Measurements from ENCODE around the gene HEXIM2. TPM values are rescaled to one million over a fixed set of nuclear protein-coding genes. Genes with fewer than 3 reads are reported as not detected.

HEXIM2 gene
- total RNA-seq, 1 experiment from 2014 or later, result 13.5 TPM

DNA sequence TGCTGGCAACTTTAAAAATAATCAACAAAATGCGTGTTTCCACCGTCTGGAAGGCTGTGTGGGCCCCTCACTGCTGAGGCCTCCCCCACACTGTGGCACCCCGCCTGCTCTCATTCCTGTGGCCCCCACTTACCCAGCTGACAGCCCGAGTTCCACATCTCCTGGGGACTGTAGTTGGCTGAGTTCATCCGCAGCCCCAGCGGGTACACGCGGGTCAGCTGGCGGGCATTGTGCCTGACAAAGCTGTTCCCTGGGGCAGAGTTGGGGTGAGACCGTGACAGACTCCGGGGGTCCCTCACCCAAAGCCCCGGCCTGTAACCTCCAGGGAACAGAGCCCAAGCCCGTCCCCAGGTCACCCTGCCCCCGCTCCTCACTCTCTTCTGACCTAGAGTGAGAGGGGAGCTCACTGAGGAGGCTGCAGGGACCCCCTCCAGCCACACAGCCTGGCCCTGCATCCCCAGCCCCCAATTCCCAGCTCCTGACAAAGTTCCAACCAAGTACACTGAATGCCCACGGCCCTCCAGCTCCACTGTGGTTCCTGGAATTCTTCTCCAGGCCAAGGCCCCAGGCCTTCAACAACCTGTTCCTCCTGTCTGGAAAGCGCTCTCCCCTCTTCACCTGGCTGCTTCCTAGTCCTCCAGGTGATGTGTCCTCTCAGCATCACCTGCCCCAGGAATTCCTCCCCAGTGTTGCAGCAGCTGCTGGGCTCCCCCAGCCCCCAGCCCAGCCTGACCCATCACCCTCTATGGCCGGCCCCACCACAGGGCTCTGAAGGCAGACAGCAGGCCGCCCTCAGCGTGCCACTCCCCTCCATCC lies 47.4 kb upstream of the HEXIM2 start:
- Histone ChIP-seq H3K4me2 (ENCODE audit: low read length) (no peak overlapping the region), H3K9ac (ENCODE audit: low read length) (no peak overlapping the region), H3K4me3 (replicated peaks in 1 of 2; ENCODE audit: low read depth in 1 of 2, low read length in 2 of 2) (no peak overlapping the region), H3K79me2 (ENCODE audit: insufficient read depth, low read length) (no peaks in the 10 kb centered on the region), H3K9me2 (ENCODE audit: insufficient read depth) (no peaks in the 10 kb centered on the region), H3K36me3 (ENCODE audit: control insufficient read depth in 1 of 2, insufficient read depth in 2 of 2, low read length in 2 of 2) (peaks cover 2 to 8% of the 10 kb centered on the region in 2 experiments; a peak in 3 of 4 replicates), H3K9me3 (ENCODE audit: control insufficient read depth in 1 of 2, insufficient read depth in 1 of 2, low read depth in 1 of 2, low read length in 2 of 2) (no peaks in the 10 kb centered on the region), H3K27me3 (ENCODE audit: insufficient read depth, low read length) (no peaks in the 10 kb centered on the region), H3K27ac (ENCODE audit: low read depth, low read length) (no peak overlapping the region), H4K20me1 (ENCODE audit: insufficient read depth) (no peaks in the 10 kb centered on the region), H3K4me1 (ENCODE audit: control insufficient read depth in 1 of 2, insufficient read depth in 2 of 2, low read length in 2 of 2) (peaks cover 3 to 10% of the 10 kb centered on the region in 2 experiments; a peak in 2 of 4 replicates), H2AFZ (ENCODE audit: low read depth, low read length, poor library complexity, severe bottlenecking) (no peak overlapping the region)
- TF ChIP-seq YY1 (IDR thresholded peaks at IDR 0.05; ENCODE audit: extremely low read depth, insufficient replicate concordance, low read depth, low read length) (no peak), POLR2A (IDR thresholded peaks at IDR 0.05; ENCODE audit: borderline replicate concordance, extremely low read depth, insufficient read depth, insufficient read length) (no peak), EGR1 (IDR thresholded peaks at IDR 0.05; ENCODE audit: low read depth) (no peak)
- no peak for ATAC-seq
- POLR2A ChIA-PET, result no interaction called here
- no TSS peak for BruUV-seq (replicated peaks)
- intact Hi-C loops (cut with micrococcal nuclease), result no loop called here
- RAD21 ChIA-PET (ENCODE audit: low non-redundant PET in 1 of 2, low total read pairs in 2 of 2, uncharacterized antibody in 2 of 2, unreplicated experiment in 2 of 2), result no interaction called here
- no peak for DNase-seq (ENCODE audit: low read depth, low spot score)
- CTCF ChIA-PET, result interaction anchor here (0.8 kb wide), 1 partner anchor 95 kb away, joined by 3 read pairs; no protein-coding TSS in a partner anchor

- no peak for DNase-seq (ENCODE audit: low read depth, low spot score)
- TF ChIP-seq SIN3A (IDR thresholded peaks at IDR 0.05; ENCODE audit: low read depth), result no peak
- no peak for TF ChIP-seq EZH2 (IDR thresholded peaks at IDR 0.05)
- no peak for TF ChIP-seq CEBPB (IDR thresholded peaks at IDR 0.05; ENCODE audit: low read depth)
- TF ChIP-seq, protein P1, sequence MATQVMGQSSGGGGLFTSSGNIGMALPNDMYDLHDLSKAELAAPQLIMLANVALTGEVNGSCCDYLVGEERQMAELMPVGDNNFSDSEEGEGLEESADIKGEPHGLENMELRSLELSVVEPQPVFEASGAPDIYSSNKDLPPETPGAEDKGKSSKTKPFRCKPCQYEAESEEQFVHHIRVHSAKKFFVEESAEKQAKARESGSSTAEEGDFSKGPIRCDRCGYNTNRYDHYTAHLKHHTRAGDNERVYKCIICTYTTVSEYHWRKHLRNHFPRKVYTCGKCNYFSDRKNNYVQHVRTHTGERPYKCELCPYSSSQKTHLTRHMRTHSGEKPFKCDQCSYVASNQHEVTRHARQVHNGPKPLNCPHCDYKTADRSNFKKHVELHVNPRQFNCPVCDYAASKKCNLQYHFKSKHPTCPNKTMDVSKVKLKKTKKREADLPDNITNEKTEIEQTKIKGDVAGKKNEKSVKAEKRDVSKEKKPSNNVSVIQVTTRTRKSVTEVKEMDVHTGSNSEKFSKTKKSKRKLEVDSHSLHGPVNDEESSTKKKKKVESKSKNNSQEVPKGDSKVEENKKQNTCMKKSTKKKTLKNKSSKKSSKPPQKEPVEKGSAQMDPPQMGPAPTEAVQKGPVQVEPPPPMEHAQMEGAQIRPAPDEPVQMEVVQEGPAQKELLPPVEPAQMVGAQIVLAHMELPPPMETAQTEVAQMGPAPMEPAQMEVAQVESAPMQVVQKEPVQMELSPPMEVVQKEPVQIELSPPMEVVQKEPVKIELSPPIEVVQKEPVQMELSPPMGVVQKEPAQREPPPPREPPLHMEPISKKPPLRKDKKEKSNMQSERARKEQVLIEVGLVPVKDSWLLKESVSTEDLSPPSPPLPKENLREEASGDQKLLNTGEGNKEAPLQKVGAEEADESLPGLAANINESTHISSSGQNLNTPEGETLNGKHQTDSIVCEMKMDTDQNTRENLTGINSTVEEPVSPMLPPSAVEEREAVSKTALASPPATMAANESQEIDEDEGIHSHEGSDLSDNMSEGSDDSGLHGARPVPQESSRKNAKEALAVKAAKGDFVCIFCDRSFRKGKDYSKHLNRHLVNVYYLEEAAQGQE (IDR thresholded peaks at IDR 0.05; ENCODE audit: low read depth), result no peak
- TF ChIP-seq ZNF274 (IDR thresholded peaks at IDR 0.05; ENCODE audit: low read depth, low read length), result no peak
- no peak for TF ChIP-seq ELF1 (IDR thresholded peaks at IDR 0.05; ENCODE audit: borderline replicate concordance, low read depth)
- TF ChIP-seq EZH2phosphoT487 (IDR thresholded peaks at IDR 0.05; ENCODE audit: borderline replicate concordance), result no peak
- TF ChIP-seq YY1 (IDR thresholded peaks at IDR 0.05; ENCODE audit: extremely low read depth, insufficient replicate concordance, low read depth, low read length), result no peak
- TF ChIP-seq, protein P2, sequence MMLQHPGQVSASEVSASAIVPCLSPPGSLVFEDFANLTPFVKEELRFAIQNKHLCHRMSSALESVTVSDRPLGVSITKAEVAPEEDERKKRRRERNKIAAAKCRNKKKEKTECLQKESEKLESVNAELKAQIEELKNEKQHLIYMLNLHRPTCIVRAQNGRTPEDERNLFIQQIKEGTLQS (IDR thresholded peaks at IDR 0.05), result no peak
- no peak for TF ChIP-seq EGR1 (IDR thresholded peaks at IDR 0.05; ENCODE audit: low read depth)
- no peak for TF ChIP-seq POLR2AphosphoS5 (IDR thresholded peaks at IDR 0.05; ENCODE audit: low read depth, low read length)
- TF ChIP-seq ZFX (IDR thresholded peaks at IDR 0.05), result no peak
- TF ChIP-seq CBX3 (IDR thresholded peaks at IDR 0.05; ENCODE audit: low read depth), result no peak
- TF ChIP-seq TCF7L2 (IDR thresholded peaks at IDR 0.05; ENCODE audit: borderline replicate concordance, extremely low read depth, insufficient read depth, insufficient read length), result no peak
- TF ChIP-seq RAD21 (IDR thresholded peaks at IDR 0.05; ENCODE audit: low read depth), result no peak
- Histone ChIP-seq H3K9ac (ENCODE audit: low read length) (no peak overlapping the region), H2AFZ (ENCODE audit: low read depth, low read length, poor library complexity, severe bottlenecking) (no peak overlapping the region), H3K27ac (ENCODE audit: low read depth, low read length) (no peak overlapping the region), H3K9me2 (ENCODE audit: insufficient read depth) (no peaks in the 10 kb centered on the region), H3K4me1 (ENCODE audit: control insufficient read depth in 1 of 2, insufficient read depth in 2 of 2, low read length in 2 of 2) (peaks cover 3 to 10% of the 10 kb centered on the region in 2 experiments; a peak in 2 of 4 replicates), H3K9me3 (ENCODE audit: control insufficient read depth in 1 of 2, insufficient read depth in 1 of 2, low read depth in 1 of 2, low read length in 2 of 2) (no peaks in the 10 kb centered on the region), H4K20me1 (ENCODE audit: insufficient read depth) (no peaks in the 10 kb centered on the region), H3K4me3 (replicated peaks in 1 of 2; ENCODE audit: low read depth in 1 of 2, low read length in 2 of 2) (no peak overlapping the region), H3K4me2 (ENCODE audit: low read length) (no peak overlapping the region), H3K27me3 (ENCODE audit: insufficient read depth, low read length) (no peaks in the 10 kb centered on the region), H3K36me3 (ENCODE audit: control insufficient read depth in 1 of 2, insufficient read depth in 2 of 2, low read length in 2 of 2) (peaks cover 2 to 10% of the 10 kb centered on the region in 2 experiments; a peak in 3 of 4 replicates), H3K79me2 (ENCODE audit: insufficient read depth, low read length) (no peaks in the 10 kb centered on the region)
- ChIA-PET RAD21 (ENCODE audit: low non-redundant PET in 1 of 2, low total read pairs in 2 of 2, uncharacterized antibody in 2 of 2, unreplicated experiment in 2 of 2) (no interaction called here), POLR2A (no interaction called here), CTCF (no interaction called here)
- intact Hi-C loops (cut with micrococcal nuclease), result no loop called here
- BruUV-seq (replicated peaks), result no TSS peak
- no peak for ATAC-seq
Measured at GRCh38 chr17:45115015-45115625, 46.6 kb upstream of the HEXIM2 start.

Measured in HCT116 (cell line).